SHP77 treated with DMSO at 0.1 percent for 48 hours (cell line): ENCODE measurements around the gene RARG.
"Not testable (repeated sequence)": the region's sequence is repeated elsewhere in the genome, so short reads cannot be mapped to it uniquely, and the experiment has no call there.

Experiments used
- DNase-seq: peaks from one replicate; lab custom pipeline; 2025; lab: John Stamatoyannopoulos, UW

The RARG gene

GRCh38 chr12:53208435-53208834 is 23.6 kb downstream of the RARG start:
- no peak for DNase-seq

DNA sequence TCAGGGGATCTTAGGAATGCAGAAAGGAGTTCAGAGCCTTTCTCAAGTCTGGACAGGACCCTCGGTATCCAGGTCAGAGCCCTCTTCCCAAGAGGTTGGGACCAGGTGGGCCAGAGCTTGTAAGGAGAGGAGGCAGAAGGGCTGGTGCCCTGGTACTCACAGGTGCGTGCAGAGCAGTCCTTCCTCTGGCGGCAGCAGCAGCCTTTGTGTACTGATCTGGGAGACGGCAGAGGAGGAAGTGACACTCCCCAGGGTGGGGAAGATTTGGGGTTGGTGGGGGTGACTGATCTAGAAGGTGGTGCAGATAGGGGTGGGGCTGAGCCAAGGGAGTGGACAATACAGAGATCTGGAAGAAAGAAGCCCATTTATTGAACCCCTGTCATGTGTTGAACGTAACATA is 25.0 kb downstream of the RARG start, which contains the start of gene ITGB7:
Gene ITGB7 (minus strand): TSS at position 210 of the 400 bp plus-strand sequence. CDS start 6,808 bp downstream, outside the sequence.
- no peak for DNase-seq

GRCh38 chr12:53205747-53206419 is 26.1 kb downstream of the RARG start:
- no peak for DNase-seq

- DNase-seq, result no peak
Measured at GRCh38 chr12:53204351-53204750, 27.7 kb downstream of the RARG start.

- DNase-seq, result not testable (repeated sequence)
Measured at GRCh38 chr12:53202316-53202715, 29.7 kb downstream of the RARG start.

DNA sequence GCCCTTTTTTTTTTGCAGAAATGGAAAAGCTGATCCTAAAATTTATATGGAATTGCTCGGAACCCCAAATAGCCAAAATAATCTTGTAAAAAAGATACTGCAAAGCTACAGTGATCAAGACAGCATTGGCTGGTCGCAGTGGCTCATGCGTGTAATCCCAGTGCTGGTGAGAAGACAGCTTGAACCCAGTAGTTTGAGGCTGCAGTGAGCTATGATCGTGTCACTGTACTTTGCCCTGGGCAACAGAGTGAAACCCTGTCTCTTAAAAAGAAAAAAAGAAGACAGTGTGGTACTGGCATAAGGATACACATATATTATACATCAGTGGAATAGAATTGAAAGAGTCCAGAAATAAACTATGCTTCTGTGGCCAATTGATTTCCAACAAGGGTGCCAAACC is 30.4 kb downstream of the RARG start:
- DNase-seq, result no peak

GRCh38 chr12:53201177-53201541 is 30.9 kb downstream of the RARG start:
- DNase-seq, result no peak

DNA sequence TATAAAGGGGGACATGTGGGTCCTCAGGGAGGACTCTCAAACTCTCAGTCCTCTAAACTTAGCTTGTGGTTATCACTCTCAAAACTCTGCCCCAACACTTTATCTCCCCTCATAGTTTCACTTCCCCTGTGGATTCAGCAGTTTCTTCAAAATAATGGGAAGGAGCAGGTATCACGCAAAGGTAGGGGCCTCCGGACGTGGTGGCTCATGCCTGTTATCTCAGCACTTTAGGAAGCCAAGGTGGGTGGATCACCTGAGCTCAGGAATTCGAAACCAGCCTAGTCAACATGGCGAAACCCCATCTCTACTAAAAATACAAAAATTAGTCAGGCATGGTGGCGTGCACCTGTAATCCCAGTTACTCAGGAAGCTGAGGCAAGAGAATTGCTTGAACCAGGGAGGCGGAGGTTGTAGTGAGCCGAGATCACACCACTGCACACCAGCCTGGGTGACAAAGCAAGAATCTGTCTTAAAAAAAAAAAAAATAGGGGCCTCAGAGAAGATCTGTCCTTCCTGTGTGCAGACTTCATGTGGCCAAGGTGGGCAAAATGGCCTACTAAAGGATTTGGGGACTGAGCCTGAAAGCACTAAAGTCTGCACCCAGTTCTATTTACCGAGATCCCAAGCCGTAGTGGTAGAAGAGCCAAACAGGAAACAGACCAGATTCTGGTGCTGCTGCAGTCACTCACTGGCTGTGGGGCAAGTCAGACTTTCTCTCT is 31.4 kb downstream of the RARG start:
- DNase-seq, result no peak

DNA sequence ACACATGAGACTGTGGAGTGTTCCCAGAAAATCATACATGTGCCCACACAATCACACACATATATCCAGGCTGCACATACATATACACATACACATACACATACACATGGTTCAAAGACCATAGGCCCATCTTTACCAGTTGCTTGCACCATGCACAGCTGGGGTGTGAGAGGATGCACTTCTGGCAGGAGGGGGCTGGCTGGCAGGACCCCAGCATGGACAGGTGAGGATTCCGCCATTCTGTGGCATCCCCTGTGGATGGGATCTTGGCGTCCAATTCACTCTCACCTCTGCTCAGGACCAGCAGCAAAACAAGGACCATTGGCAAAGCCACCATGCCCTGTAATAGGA is 31.9 kb downstream of the RARG start:
- DNase-seq, result no peak

GRCh38 chr12:53199700-53200099 is 32.3 kb downstream of the RARG start:
- no peak for DNase-seq

- no peak for DNase-seq
Measured at GRCh38 chr12:53198486-53199110, 33.4 kb downstream of the RARG start.

DNA sequence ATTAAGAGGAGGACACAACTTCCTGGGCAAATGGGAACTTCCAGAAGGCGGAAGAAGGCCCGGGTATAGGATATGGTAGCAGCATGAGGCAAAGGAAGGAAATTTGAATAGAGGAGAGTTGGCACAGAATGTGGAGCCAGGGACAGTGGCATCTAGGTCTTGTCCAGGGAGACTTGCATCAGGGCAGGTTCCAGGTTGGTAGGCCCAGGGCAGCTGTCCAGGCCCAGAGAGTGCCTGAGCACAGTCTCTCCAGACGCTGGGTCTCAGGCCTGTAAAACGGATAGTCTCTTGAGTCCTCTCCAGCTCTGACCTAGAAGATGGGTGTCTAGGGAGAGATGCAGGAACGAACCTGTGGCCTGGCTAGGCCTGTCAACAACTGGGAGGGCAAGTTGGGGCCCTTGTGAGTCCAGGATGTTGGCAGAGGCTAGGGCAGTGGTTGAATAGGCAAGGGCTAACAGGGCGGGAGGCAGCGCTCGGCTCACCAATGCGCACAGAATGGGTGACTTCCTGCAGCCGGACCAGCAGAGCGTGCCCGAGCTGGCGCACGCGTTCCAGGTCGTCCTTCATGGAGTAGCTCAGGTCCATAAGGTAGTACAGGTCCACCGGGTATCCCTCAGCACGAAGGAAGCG is 34.9 kb downstream of the RARG start:
- DNase-seq, result no peak

DNA sequence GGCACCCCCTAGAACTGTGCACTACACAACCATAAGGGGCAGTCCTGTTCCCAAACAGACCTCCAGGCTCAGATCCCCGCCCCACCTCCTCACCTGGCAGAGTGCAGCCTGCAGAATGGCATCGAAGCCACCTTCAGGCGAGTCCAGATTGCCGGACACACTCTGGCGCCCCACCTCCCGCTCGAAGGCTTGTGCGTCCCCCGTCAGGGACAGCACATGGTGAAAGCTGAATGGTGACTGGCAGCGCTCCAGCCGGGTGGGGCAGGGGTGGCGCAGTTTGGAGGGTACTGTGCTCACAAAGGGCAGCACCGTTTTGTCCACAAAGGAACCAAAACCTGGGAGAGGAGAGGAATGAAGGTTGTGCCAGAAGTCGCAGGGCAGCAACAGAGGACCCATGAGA is 35.5 kb downstream of the RARG start:
- DNase-seq, result no peak

DNA sequence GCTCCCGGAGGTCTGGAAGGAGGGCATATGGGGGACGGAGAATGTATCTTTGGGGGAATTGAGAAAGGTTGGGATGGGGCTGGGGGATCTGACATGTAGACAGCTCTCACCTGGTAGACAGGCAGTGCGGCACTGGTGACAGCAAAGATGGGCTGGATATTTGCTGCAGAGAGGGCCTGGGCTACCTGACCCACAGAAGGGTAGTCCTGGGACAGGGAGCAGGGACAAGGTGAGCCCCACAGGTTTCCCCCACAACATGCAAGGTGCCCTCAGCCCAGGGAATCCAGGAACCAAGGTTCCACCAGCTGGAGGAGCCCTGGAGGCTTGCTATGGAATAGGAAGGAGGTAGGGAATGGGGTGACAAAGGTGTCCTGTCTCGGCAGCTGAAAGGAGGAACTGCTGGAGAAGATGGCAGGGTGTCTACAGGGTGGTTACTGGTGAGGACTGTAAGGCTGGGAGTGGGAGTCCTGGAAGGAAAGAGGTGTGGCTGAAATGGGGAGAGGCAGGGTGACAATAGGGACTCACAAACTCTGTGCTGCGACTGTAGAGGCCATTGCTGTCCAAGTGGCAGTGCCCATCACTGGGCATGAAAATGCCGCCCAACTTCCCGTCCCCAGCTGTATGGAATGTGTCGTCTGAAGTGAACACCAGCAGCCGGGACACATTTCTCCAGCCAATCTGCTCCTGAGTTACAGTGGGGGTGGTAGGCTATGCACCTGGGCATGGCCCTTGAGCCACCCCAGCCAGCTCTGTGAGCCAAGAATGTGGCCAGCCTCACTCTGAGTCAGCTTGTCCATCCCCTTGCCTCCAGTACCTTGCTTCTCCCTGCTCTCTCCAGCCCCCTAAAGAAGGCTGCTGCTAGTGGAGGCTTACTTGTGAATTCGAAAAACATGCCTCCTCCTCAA is 36.2 kb downstream of the RARG start:
- no peak for DNase-seq

DNA sequence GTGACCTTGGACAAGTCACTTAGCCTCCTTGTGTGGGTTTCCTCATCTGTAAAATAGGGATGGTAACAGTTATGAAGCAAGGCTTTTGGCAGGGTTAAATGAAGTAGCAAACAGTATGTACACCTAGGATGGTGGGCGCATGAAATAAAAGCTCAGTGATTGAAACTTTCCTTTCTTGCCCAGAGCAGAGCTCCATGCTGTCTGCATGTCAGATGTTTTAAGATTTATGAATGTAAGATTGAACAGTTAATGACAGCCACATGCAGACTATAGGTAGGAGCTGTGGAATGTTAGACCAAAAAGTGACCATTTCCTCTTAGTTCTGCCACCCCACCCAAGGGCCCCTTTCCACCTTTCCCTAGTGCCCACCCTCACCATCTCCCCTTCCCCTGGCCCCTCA is 37.0 kb downstream of the RARG start:
- no peak for DNase-seq

DNA sequence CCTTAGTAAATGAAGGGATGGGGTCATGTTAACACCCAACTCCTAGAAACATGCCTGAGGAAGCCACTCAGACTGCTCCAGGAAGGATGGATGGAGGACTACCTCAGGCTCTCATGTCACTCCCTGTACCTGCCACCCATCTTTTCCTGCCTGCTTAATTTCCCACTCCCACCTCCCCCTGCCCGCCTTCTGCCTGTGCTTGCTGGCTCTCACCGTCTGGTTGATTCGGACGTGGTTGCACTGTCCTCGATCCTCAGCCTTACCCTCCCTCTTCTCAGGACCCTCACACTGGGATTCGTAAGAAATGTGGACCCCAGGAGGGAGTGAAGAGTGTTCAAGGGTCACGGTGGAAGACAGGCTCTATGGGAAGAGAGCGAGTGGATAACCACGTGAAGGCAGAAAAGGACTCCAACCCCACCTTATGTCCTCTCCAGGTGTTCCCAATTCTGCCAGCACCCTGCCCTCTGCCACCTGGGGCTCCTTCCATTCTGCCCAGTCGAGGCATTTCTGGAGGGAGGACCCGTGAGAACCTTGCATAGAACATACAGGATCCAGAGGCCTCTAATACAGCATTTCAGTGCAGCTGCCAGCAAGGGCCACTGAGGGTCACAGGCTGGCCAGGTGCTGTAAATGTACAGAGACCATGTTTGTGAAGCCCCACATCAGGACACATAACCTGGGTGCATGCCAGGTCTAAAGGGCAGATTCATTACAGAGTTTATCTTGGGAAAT is 37.9 kb downstream of the RARG start:
- DNase-seq, result no peak

GRCh38 chr12:53193040-53193439 is 39.0 kb downstream of the RARG start:
- no peak for DNase-seq

GRCh38 chr12:53192531-53193021 is 39.4 kb downstream of the RARG start:
- no peak for DNase-seq

DNA sequence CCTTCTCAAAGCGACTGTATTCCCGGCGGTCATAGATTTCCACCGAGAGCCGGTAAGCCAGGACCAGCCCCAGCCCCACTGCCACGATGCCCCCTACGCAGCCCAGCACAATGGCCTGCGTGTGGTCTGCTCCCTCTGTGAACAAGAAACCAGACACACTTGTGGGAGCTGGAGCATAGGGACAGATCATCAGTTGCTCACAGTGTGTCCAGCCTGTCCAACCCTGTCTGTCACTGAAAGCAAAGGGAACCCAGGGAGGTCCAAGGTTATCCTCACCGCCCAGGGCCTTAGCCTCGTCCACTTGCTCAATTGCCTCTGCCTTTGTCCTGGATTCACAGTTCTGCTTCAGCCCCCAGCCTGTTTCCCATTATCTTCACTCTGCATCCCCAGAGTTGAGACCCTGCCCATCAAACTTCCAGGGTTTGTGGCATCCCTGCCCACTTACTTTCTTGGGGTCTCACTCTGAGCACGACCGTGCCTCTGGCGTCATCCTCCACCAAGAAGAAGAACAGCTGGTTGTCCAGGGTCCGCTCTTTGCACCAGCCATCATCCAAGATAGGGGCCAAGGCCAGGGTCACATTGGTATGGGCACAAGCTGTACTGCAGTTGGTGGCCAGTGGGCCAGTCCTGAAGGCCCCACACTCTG is 40.0 kb downstream of the RARG start:
- DNase-seq, result no peak

DNA sequence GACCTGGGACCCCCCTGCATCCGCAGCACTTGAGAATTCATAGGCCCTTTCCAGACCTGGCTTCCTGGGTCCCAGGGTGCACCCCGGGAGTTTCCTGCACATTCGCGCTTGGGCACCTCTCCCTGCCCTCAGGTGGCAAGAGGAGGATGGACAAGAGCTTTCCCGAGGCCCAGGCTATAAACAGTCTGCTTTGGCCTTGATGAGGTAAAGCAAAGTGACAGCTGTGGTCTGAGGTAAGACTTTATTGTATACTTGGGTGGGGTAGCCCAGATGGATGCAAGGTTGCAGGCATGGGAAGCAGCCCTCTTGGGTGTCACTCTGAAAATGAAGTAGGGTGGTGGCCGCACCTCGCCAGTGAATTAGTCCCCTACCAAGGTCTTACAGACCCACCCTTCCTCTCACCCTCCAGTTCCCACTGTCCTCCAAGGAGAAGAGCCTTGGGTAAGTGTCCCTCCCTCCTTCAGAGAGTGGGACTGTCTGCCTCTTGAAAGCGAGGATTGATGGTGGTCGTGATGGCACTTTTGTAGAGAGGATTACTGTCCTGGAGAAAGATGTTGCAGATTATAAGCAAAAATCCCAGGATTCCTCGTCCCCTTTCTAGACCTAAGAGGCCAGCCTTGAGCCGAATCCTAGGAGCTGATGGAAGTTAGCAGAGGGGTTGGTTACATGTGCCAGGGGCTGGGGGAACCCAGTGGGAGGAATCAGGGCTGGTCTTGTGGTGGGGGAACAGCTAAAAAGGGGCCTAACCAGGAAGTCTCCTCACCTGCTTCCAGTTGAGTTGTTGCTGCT is 40.7 kb downstream of the RARG start:
- DNase-seq, result no peak
